H1 (cell line): ENCODE data around the gene GSAP. TPM values are rescaled to one million over a fixed set of nuclear protein-coding genes. Genes with fewer than 3 reads are reported as not detected.

Experiments
- CTCF ChIA-PET: fragments of 300-600 bp; sonication (Branson Sonifier 250); formaldehyde crosslinking; loops from one replicate; lab custom pipeline; 2021; ENCODE audit not compliant: partially characterized antibody; lab: Charles Lee
- POLR2A ChIA-PET: fragments of 300-600 bp; sonication (Branson Sonifier 250); formaldehyde crosslinking; loops from one replicate; lab custom pipeline; 2021; ENCODE audit warnings: inconsistent platforms; ENCODE audit not compliant: partially characterized antibody; lab: Charles Lee
- DNase-seq, 2 experiments: peaks; one replicate each; pipeline versions ENCODE4 v3.0.0 to v3.0.0-alpha.2; 2010 to 2022; ENCODE audit warnings: low spot score in 2 of 2, low read depth in 1 of 2, mixed read lengths in 1 of 2
- FAIRE-seq: peaks from 2 replicates; lab custom pipeline; 2011; peaks lifted over from hg19 to GRCh38; lab: Jason Lieb, UNC
- H2AFZ ChIP-seq: 2 replicates; pipeline ENCODE4 v1.8.1; 2012; ENCODE audit warnings: low read length, inconsistent platforms
- H2AK5ac ChIP-seq: 2 replicates; pipeline ENCODE4 v1.6.1; 2013; ENCODE audit warnings: low read depth, low read length
- H2BK120ac ChIP-seq: replicated peaks from 2 replicates; pipeline ENCODE3; 2013; ENCODE audit warnings: low read depth, low read length, inconsistent platforms
- H2BK12ac ChIP-seq: 2 replicates; pipeline ENCODE4 v1.6.1; 2013; ENCODE audit warnings: low read depth, low read length
- H2BK15ac ChIP-seq: 2 replicates; pipeline ENCODE4 v1.6.1; 2013; ENCODE audit warnings: low read length
- H2BK20ac ChIP-seq: 2 replicates; pipeline ENCODE4 v1.6.1; 2013; ENCODE audit warnings: low read length
- H2BK5ac ChIP-seq: 2 replicates; pipeline ENCODE4 v1.6.1; 2013; ENCODE audit warnings: low read depth, low read length
- H3K14ac ChIP-seq: 2 replicates; pipeline ENCODE4 v1.6.1; 2013; ENCODE audit warnings: inconsistent platforms; ENCODE audit not compliant: insufficient read length
- H3K18ac ChIP-seq: 2 replicates; pipeline ENCODE4 v1.6.1; 2013; ENCODE audit warnings: low read length; ENCODE audit errors: extremely low read depth
- H3K23ac ChIP-seq: 2 replicates; pipeline ENCODE4 v1.6.1; 2013; ENCODE audit warnings: inconsistent platforms; ENCODE audit not compliant: insufficient read length
- H3K23me2 ChIP-seq: 2 replicates; pipeline ENCODE4 v1.6.1; 2013; ENCODE audit warnings: low read depth, low read length
- H3K27ac ChIP-seq: 2 replicates; pipeline ENCODE4 v1.6.1; 2011; ENCODE audit warnings: low read depth, low read length, inconsistent platforms
- H3K27me3 ChIP-seq, 4 experiments: replicated peaks in 1 of 4; 1 replicate in 1 of 4; 2 replicates in 3 of 4; pipeline versions ENCODE4 v1.6.1 to v1.8.1; 2011 to 2013; ENCODE audit warnings: low read length in 3 of 4, mild to moderate bottlenecking in 3 of 4, inconsistent platforms in 2 of 4, mixed read lengths in 2 of 4, moderate library complexity in 1 of 4; ENCODE audit not compliant: control insufficient read depth in 3 of 4, insufficient read depth in 3 of 4; ENCODE audit errors: extremely low read depth in 1 of 4
- H3K36me3 ChIP-seq, 4 experiments: 2 replicates each; pipeline versions ENCODE4 v1.6.1 to v1.8.1; 2011 to 2013; ENCODE audit warnings: mild to moderate bottlenecking in 4 of 4, low read length in 3 of 4, moderate library complexity in 2 of 4, control low read depth in 1 of 4, inconsistent platforms in 1 of 4; ENCODE audit not compliant: insufficient read depth in 4 of 4, control insufficient read depth in 2 of 4
- H3K4ac ChIP-seq: replicated peaks from 2 replicates; pipeline ENCODE3; 2013; ENCODE audit warnings: low read length, low read depth, mixed read lengths, inconsistent platforms; ENCODE audit not compliant: insufficient read length
- H3K4me1 ChIP-seq, 4 experiments: replicated peaks in 1 of 4; 1 replicate in 1 of 4; 2 replicates in 3 of 4; pipeline versions ENCODE4 v1.6.1 to v1.8.1; 2011 to 2013; ENCODE audit warnings: low read length in 3 of 4, inconsistent platforms in 2 of 4, mixed read lengths in 1 of 4; ENCODE audit not compliant: insufficient read depth in 4 of 4, control insufficient read depth in 3 of 4
- H3K4me2 ChIP-seq, 2 experiments: 2 replicates each; pipeline versions ENCODE4 v1.6.1 to v1.8.1; 2011 to 2013; ENCODE audit warnings: low read depth in 2 of 2, low read length in 2 of 2, control low read depth in 1 of 2, inconsistent platforms in 1 of 2, mild to moderate bottlenecking in 1 of 2; ENCODE audit not compliant: insufficient read depth in 1 of 2
- H3K4me3 ChIP-seq, 4 experiments: fragments of 200-600, 300-600 bp in 1 of 4; sonication (generic), shearing (Covaris generic), sonication (Bioruptor Twin) in 1 of 4; 2 replicates each; pipeline versions ENCODE4 v1.5.1 to v1.8.1; 2011 to 2016; ENCODE audit warnings: low read length in 4 of 4, low read depth in 3 of 4, control low read depth in 2 of 4, inconsistent platforms in 2 of 4, mild to moderate bottlenecking in 2 of 4, mixed read lengths in 1 of 4, moderate library complexity in 1 of 4; ENCODE audit not compliant: insufficient read depth in 2 of 4; ENCODE audit errors: extremely low read depth in 1 of 4
- H3K56ac ChIP-seq: replicated peaks from 2 replicates; pipeline ENCODE3; 2013; ENCODE audit warnings: low read depth, mild to moderate bottlenecking, mixed read lengths, low read length, inconsistent platforms; ENCODE audit not compliant: insufficient read length
- H3K79me1 ChIP-seq: 2 replicates; pipeline ENCODE4 v1.6.1; 2013; ENCODE audit warnings: low read depth, low read length, control low read depth
- H3K79me2 ChIP-seq, 2 experiments: 2 replicates each; pipeline versions ENCODE4 v1.6.1 to v1.8.1; 2012 to 2013; ENCODE audit warnings: low read length in 2 of 2, mild to moderate bottlenecking in 2 of 2, inconsistent platforms in 1 of 2; ENCODE audit not compliant: insufficient read depth in 2 of 2, control insufficient read depth in 1 of 2
- H3K9ac ChIP-seq, 4 experiments: replicated peaks in 1 of 4; 1 replicate in 1 of 4; 2 replicates in 3 of 4; pipeline versions ENCODE4 v1.6.1 to v1.8.1; 2011 to 2013; ENCODE audit warnings: low read depth in 3 of 4, low read length in 3 of 4, control low read depth in 2 of 4, mild to moderate bottlenecking in 2 of 4, moderate library complexity in 2 of 4, inconsistent platforms in 1 of 4; ENCODE audit errors: extremely low read depth in 1 of 4
- H3K9me3 ChIP-seq, 2 experiments: 2 replicates each; pipeline versions ENCODE4 v1.6.1 to v1.8.1; 2012 to 2013; ENCODE audit warnings: mild to moderate bottlenecking in 2 of 2, moderate library complexity in 2 of 2, control low read depth in 1 of 2, inconsistent platforms in 1 of 2, low read depth in 1 of 2, low read length in 1 of 2, mixed read lengths in 1 of 2; ENCODE audit not compliant: insufficient read depth in 2 of 2
- H4K20me1 ChIP-seq, 2 experiments: replicated peaks in 1 of 2; 2 replicates each; pipeline versions ENCODE3 to v1.8.1; 2011 to 2013; ENCODE audit warnings: inconsistent platforms in 2 of 2, low read length in 2 of 2, mild to moderate bottlenecking in 1 of 2; ENCODE audit not compliant: insufficient read depth in 2 of 2, control insufficient read depth in 1 of 2
- H4K5ac ChIP-seq: 2 replicates; pipeline ENCODE4 v1.6.1; 2013; ENCODE audit warnings: low read length, low read depth, mixed read lengths, inconsistent platforms; ENCODE audit not compliant: insufficient read length
- H4K8ac ChIP-seq: 2 replicates; pipeline ENCODE4 v1.8.0; 2013; ENCODE audit warnings: mild to moderate bottlenecking, moderate library complexity, low read length, inconsistent platforms; ENCODE audit not compliant: insufficient read depth; ENCODE audit errors: extremely low read depth
- H4K91ac ChIP-seq: replicated peaks from 2 replicates; pipeline ENCODE3; 2013; ENCODE audit warnings: low read length, mixed read lengths, inconsistent platforms; ENCODE audit not compliant: insufficient read length
- BCL11A ChIP-seq, 2 experiments: IDR thresholded peaks; one replicate each; pipeline ENCODE4 v1.6.1; 2011; ENCODE audit warnings: low read depth in 2 of 2, low read length in 2 of 2, mild to moderate bottlenecking in 2 of 2
- CEBPB ChIP-seq: IDR thresholded peaks from 2 replicates; pipeline ENCODE4 v1.6.1; 2012; ENCODE audit warnings: low read depth, low read length
- CHD2 ChIP-seq: IDR thresholded peaks from 2 replicates; pipeline ENCODE4 v1.6.1; 2012; ENCODE audit warnings: low read length, improper control_type of control experiment
- FOSL1 ChIP-seq: IDR thresholded peaks from 2 replicates; pipeline ENCODE4 v1.6.1; 2011; ENCODE audit warnings: mild to moderate bottlenecking, low read depth, low read length, moderate library complexity; ENCODE audit not compliant: insufficient read depth
- GABPA ChIP-seq: IDR thresholded peaks from 2 replicates; pipeline ENCODE4 v1.6.1; 2011; ENCODE audit warnings: mild to moderate bottlenecking, low read length, moderate library complexity, borderline replicate concordance; ENCODE audit not compliant: insufficient read depth
- JUN ChIP-seq: IDR thresholded peaks from 2 replicates; pipeline ENCODE4 v1.6.1; 2011; ENCODE audit warnings: low read depth, mild to moderate bottlenecking, improper control_type of control experiment, low read length
- KDM1A ChIP-seq: fragments of 200-600, 300-600 bp; sonication (generic); IDR thresholded peaks from 2 replicates; pipeline ENCODE4 v1.7.1; 2016; ENCODE audit warnings: mild to moderate bottlenecking, low read length, borderline replicate concordance
- KDM4A ChIP-seq: IDR thresholded peaks from one replicate; pipeline ENCODE4 v1.7.1; 2012; ENCODE audit warnings: low read depth, mild to moderate bottlenecking, moderate library complexity, low read length, inconsistent platforms; ENCODE audit not compliant: severe bottlenecking
- NANOG ChIP-seq: IDR thresholded peaks from 2 replicates; pipeline ENCODE4 v1.6.1; 2011; ENCODE audit warnings: low read length, low read depth, mild to moderate bottlenecking, inconsistent platforms; ENCODE audit not compliant: insufficient read depth, poor library complexity, severe bottlenecking
- SAP30 ChIP-seq: fragments of 300-600 bp; sonication (generic); IDR thresholded peaks from 2 replicates; pipeline ENCODE4 v1.7.1; 2012; ENCODE audit warnings: low read length, moderate library complexity, mild to moderate bottlenecking, inconsistent platforms; ENCODE audit not compliant: insufficient read depth, insufficient replicate concordance
- SP2 ChIP-seq: IDR thresholded peaks from 2 replicates; pipeline ENCODE4 v1.6.1; 2012; ENCODE audit warnings: mild to moderate bottlenecking, low read length, inconsistent platforms
- WGBS, 2 experiments: shearing (Covaris generic) in 1 of 2; methylation state at CpG; one replicate each; pipeline versions ENCODE4 v1.1.6 to v1.1.7; 2013 to 2015; ENCODE audit warnings: low lambda C conversion rate in 2 of 2, mixed read lengths in 2 of 2, inconsistent platforms in 1 of 2, low coverage in 1 of 2, missing lambda C conversion rate in 1 of 2; ENCODE audit not compliant: insufficient replicate concordance in 2 of 2, insufficient coverage in 1 of 2, insufficient read length in 1 of 2; ENCODE audit errors: extremely low coverage in 1 of 2, missing lambda C conversion rate in 1 of 2; 5-methylcytosine and 5-hydroxymethylcytosine counted together
- polyA plus RNA-seq, 7 experiments: library from polyadenylated mRNA; depleted of rRNA in 3 of 7; stranded (reverse) in 5 of 7; unstranded in 2 of 7; fragments of >200 nt in 5 of 7; fragments of 200-250 nt in 2 of 7; gene quantifications; 1 replicate in 5 of 7; 2 replicates in 1 of 7; 4 replicates in 1 of 7; pipeline versions ENCODE4 v1.2.1 to v1.2.3, GENCODE V29; 2011 to 2013; ENCODE audit warnings: missing spikeins in 2 of 7, mixed read lengths in 2 of 7
- total RNA-seq: library from RNA; stranded (reverse); fragmentation: NEBNext Ultra II Directional; extraction: Animal tissue kit (Norgen Biotek cat#: 25700); gene quantifications from 2 replicates; pipeline ENCODE4 v1.2.1, GENCODE V29; 2021

GSAP gene
- total and polyA plus RNA-seq, 2 of the 8 experiments (the other 6 are each of a cell fraction or from before 2014, with no cell fraction given): 0.93 to 2.1 TPM

DNA sequence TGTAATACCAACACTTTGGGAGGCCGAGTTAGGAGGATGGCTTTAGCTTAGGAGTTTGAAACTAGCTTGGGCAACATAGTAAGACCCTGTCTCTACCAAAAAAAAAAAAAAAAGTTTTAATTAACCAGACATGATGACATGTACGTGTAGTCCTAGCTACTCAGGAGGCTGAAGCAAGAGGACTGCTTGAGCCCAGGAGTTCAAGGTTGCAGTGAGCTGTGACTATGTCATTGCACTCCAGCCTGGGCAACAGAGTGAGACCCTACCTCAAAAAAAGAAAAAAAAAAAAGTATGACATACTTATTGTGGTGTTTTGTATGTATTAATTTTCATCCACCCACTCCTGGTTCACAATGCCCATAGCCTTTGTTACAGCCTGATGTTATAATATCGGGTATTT lies 69.7 kb downstream of the GSAP start:
- Histone ChIP-seq H3K23ac (no peak overlapping the region), H3K9ac (no peak overlapping the region), H4K8ac (no peak overlapping the region), H3K23me2 (no peaks in the 10 kb centered on the region), H2BK15ac (no peak overlapping the region), H3K4me1 (peaks cover 0 to 4% (median under 1%) of the 10 kb centered on the region in 4 experiments; a peak in 5 of 7 replicates), H3K27ac (no peak overlapping the region), H3K79me2 (no peaks in the 10 kb centered on the region), H4K91ac (no peak overlapping the region), H3K4me3 (no peak overlapping the region), H3K27me3 (no peaks in the 10 kb centered on the region), H3K56ac (no peak overlapping the region), H4K5ac (no peak overlapping the region), H2AFZ (no peak overlapping the region), H2BK5ac (no peak overlapping the region), H2BK12ac (no peak overlapping the region), H3K18ac (no peak overlapping the region), H3K4me2 (no peak overlapping the region), H3K79me1 (no peaks in the 10 kb centered on the region), H2BK20ac (no peak overlapping the region), H3K14ac (no peak overlapping the region), H3K9me3 (no peaks in the 10 kb centered on the region), H4K20me1 (no peaks in the 10 kb centered on the region), H2AK5ac (no peak overlapping the region), H3K4ac (no peak overlapping the region), H2BK120ac (no peak overlapping the region), H3K36me3 (no peaks in the 10 kb centered on the region)
- ChIA-PET POLR2A (no interaction called here), CTCF (interaction anchor here (0.7 kb wide), 1 partner anchor 431 kb away, joined by 3 read pairs; no protein-coding TSS in a partner anchor)
- DNase-seq (no peak), FAIRE-seq (no peak)
- no peak for TF ChIP-seq BCL11A (IDR thresholded peaks at IDR 0.05; ENCODE audit: low read depth in 2 of 2, low read length in 2 of 2)
- no peak for TF ChIP-seq CHD2
- no peak for TF ChIP-seq KDM1A
- TF ChIP-seq SAP30: no peak
- no peak for TF ChIP-seq CEBPB
- no peak for TF ChIP-seq JUN
- TF ChIP-seq NANOG: no peak
- TF ChIP-seq KDM4A: no peak
- TF ChIP-seq FOSL1: no peak
- TF ChIP-seq GABPA: no peak
- no peak for TF ChIP-seq SP2
- WGBS, 2 experiments: 90% methylated on average over 3 of the region's 3 CpGs; no CpG with 5 or more reads in 1 of the 2 experiments
